PFSK-1 (cell line): ENCODE results near the gene RHO.

Source experiments
- POLR2AphosphoS5 ChIP-seq: IDR thresholded peaks from 2 replicates; pipeline ENCODE4 v1.6.1; 2012; ENCODE audit warnings: low read depth, mild to moderate bottlenecking, control low read depth, low read length, moderate library complexity
- TAF1 ChIP-seq: IDR thresholded peaks from 2 replicates; pipeline ENCODE4 v1.6.1; 2012; ENCODE audit warnings: low read length, control low read depth, borderline replicate concordance; ENCODE audit not compliant: insufficient read depth
- TF ChIP-seq, protein P1 (sequence below), 2 experiments: IDR thresholded peaks; 2 replicates each; pipeline versions ENCODE4 v1.6.1 to v1.8.0; 2011 to 2012; ENCODE audit warnings: low read depth in 2 of 2, low read length in 2 of 2, control low read depth in 1 of 2, inconsistent platforms in 1 of 2, mild to moderate bottlenecking in 1 of 2, moderate library complexity in 1 of 2; ENCODE audit not compliant: insufficient read depth in 1 of 2

DNA sequence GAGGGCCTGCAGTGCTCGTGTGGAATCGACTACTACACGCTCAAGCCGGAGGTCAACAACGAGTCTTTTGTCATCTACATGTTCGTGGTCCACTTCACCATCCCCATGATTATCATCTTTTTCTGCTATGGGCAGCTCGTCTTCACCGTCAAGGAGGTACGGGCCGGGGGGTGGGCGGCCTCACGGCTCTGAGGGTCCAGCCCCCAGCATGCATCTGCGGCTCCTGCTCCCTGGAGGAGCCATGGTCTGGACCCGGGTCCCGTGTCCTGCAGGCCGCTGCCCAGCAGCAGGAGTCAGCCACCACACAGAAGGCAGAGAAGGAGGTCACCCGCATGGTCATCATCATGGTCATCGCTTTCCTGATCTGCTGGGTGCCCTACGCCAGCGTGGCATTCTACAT, 3.8 kb downstream of the RHO start:
- TF ChIP-seq POLR2AphosphoS5, result no peak
- no peak for TF ChIP-seq TAF1
- TF ChIP-seq, protein P1, sequence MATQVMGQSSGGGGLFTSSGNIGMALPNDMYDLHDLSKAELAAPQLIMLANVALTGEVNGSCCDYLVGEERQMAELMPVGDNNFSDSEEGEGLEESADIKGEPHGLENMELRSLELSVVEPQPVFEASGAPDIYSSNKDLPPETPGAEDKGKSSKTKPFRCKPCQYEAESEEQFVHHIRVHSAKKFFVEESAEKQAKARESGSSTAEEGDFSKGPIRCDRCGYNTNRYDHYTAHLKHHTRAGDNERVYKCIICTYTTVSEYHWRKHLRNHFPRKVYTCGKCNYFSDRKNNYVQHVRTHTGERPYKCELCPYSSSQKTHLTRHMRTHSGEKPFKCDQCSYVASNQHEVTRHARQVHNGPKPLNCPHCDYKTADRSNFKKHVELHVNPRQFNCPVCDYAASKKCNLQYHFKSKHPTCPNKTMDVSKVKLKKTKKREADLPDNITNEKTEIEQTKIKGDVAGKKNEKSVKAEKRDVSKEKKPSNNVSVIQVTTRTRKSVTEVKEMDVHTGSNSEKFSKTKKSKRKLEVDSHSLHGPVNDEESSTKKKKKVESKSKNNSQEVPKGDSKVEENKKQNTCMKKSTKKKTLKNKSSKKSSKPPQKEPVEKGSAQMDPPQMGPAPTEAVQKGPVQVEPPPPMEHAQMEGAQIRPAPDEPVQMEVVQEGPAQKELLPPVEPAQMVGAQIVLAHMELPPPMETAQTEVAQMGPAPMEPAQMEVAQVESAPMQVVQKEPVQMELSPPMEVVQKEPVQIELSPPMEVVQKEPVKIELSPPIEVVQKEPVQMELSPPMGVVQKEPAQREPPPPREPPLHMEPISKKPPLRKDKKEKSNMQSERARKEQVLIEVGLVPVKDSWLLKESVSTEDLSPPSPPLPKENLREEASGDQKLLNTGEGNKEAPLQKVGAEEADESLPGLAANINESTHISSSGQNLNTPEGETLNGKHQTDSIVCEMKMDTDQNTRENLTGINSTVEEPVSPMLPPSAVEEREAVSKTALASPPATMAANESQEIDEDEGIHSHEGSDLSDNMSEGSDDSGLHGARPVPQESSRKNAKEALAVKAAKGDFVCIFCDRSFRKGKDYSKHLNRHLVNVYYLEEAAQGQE (IDR thresholded peaks at IDR 0.05; ENCODE audit: insufficient read depth in 1 of 2, low read depth in 2 of 2, low read length in 2 of 2), result no peak
